HEK293 (cell line): Measurements from ENCODE around the gene B4GALNT3.

Experiments used
- HOXA7 ChIP-seq: sonication (generic); formaldehyde crosslinking; IDR thresholded peaks from 2 replicates; pipeline ENCODE4 v1.8.1; 2022; ENCODE audit warnings: missing genetic modification reagents, borderline replicate concordance
- KLF16 ChIP-seq: fragments of 450-650 bp; formaldehyde crosslinking; IDR thresholded peaks from 2 replicates; pipeline ENCODE4 v1.5.1; 2017; ENCODE audit warnings: missing biosample characterization, missing genetic modification characterization
- OSR2 ChIP-seq: fragments of 450-650 bp; formaldehyde crosslinking; IDR thresholded peaks from 2 replicates; pipeline ENCODE4 v1.5.1; 2016; ENCODE audit warnings: missing biosample characterization, missing genetic modification characterization
- RBAK ChIP-seq: fragments of 450-650 bp; formaldehyde crosslinking; IDR thresholded peaks from 2 replicates; pipeline ENCODE4 v1.5.1; 2016; ENCODE audit warnings: missing biosample characterization, missing genetic modification characterization
- REST ChIP-seq: fragments of 450-650 bp; formaldehyde crosslinking; IDR thresholded peaks from 2 replicates; pipeline ENCODE4 v1.5.1; 2016; ENCODE audit warnings: missing biosample characterization, missing genetic modification characterization
- ZBTB26 ChIP-seq: fragments of 450-650 bp; formaldehyde crosslinking; optimal IDR thresholded peaks from 2 replicates; pipeline ENCODE3; 2016; ENCODE audit warnings: missing biosample characterization, mild to moderate bottlenecking, missing genetic modification characterization
- ZBTB44 ChIP-seq: fragments of 450-650 bp; IDR thresholded peaks from 2 replicates; pipeline ENCODE4 v1.5.1; 2018; ENCODE audit warnings: missing biosample characterization, mild to moderate bottlenecking, missing genetic modification characterization
- ZNF324 ChIP-seq: fragments of 450-650 bp; formaldehyde crosslinking; IDR thresholded peaks from 2 replicates; pipeline ENCODE4 v1.5.1; 2016; ENCODE audit warnings: missing biosample characterization, missing genetic modification characterization
- ZNF350 ChIP-seq: fragments of 450-650 bp; formaldehyde crosslinking; IDR thresholded peaks from 2 replicates; pipeline ENCODE4 v1.5.0; 2017; ENCODE audit warnings: missing biosample characterization, mild to moderate bottlenecking, missing genetic modification characterization
- ZNF362 ChIP-seq: fragments of 450-650 bp; formaldehyde crosslinking; IDR thresholded peaks from 2 replicates; pipeline ENCODE4 v1.5.1; 2016; ENCODE audit warnings: missing biosample characterization, missing genetic modification characterization
- ZNF561 ChIP-seq: fragments of 450-650 bp; IDR thresholded peaks from 2 replicates; pipeline ENCODE4 v1.5.1; 2018; ENCODE audit warnings: missing biosample characterization, missing genetic modification characterization, borderline replicate concordance
- TF ChIP-seq, protein P1 (sequence below): fragments of 450-650 bp; formaldehyde crosslinking; IDR thresholded peaks from 2 replicates; pipeline ENCODE4 v1.5.1; 2016; ENCODE audit warnings: missing biosample characterization, missing genetic modification characterization
- TF ChIP-seq, protein P2 (sequence below): fragments of 450-650 bp; formaldehyde crosslinking; IDR thresholded peaks from 2 replicates; pipeline ENCODE4 v1.5.1; 2016; ENCODE audit warnings: missing biosample characterization, missing genetic modification characterization

GRCh38 chr12:480831-481816 lies 21.4 kb downstream of the B4GALNT3 start:
- no peak for TF ChIP-seq ZNF561 (tag by site-specific recombination)
- TF ChIP-seq ZBTB26 = no peak
- TF ChIP-seq, protein P1, sequence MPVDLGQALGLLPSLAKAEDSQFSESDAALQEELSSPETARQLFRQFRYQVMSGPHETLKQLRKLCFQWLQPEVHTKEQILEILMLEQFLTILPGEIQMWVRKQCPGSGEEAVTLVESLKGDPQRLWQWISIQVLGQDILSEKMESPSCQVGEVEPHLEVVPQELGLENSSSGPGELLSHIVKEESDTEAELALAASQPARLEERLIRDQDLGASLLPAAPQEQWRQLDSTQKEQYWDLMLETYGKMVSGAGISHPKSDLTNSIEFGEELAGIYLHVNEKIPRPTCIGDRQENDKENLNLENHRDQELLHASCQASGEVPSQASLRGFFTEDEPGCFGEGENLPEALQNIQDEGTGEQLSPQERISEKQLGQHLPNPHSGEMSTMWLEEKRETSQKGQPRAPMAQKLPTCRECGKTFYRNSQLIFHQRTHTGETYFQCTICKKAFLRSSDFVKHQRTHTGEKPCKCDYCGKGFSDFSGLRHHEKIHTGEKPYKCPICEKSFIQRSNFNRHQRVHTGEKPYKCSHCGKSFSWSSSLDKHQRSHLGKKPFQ (tag by site-specific recombination) = no peak
- no peak for TF ChIP-seq KLF16 (tag by site-specific recombination)
- no peak for TF ChIP-seq OSR2 (tag by site-specific recombination)
- TF ChIP-seq ZNF362 (tag by site-specific recombination) = no peak
- TF ChIP-seq, protein P2, sequence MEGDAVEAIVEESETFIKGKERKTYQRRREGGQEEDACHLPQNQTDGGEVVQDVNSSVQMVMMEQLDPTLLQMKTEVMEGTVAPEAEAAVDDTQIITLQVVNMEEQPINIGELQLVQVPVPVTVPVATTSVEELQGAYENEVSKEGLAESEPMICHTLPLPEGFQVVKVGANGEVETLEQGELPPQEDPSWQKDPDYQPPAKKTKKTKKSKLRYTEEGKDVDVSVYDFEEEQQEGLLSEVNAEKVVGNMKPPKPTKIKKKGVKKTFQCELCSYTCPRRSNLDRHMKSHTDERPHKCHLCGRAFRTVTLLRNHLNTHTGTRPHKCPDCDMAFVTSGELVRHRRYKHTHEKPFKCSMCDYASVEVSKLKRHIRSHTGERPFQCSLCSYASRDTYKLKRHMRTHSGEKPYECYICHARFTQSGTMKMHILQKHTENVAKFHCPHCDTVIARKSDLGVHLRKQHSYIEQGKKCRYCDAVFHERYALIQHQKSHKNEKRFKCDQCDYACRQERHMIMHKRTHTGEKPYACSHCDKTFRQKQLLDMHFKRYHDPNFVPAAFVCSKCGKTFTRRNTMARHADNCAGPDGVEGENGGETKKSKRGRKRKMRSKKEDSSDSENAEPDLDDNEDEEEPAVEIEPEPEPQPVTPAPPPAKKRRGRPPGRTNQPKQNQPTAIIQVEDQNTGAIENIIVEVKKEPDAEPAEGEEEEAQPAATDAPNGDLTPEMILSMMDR (tag by site-specific recombination) = no peak
- TF ChIP-seq REST (tag by site-specific recombination) = no peak
- no peak for TF ChIP-seq HOXA7 (CRISPR knock-in tag)
- no peak for TF ChIP-seq ZNF324 (tag by site-specific recombination)
- no peak for TF ChIP-seq RBAK (tag by site-specific recombination)
- TF ChIP-seq ZNF350 (tag by site-specific recombination) = no peak
- TF ChIP-seq ZBTB44 (tag by site-specific recombination) = no peak
